ENCODE results near the gene SAG.

SAG gene

GRCh38 chr2:233307565-233307964, at the start of gene SAG:
Gene SAG, plus strand, starts transcription at chr2:233307816. Its CDS starts 1,374 bp downstream, at chr2:233309190.
- DNase-seq (ENCODE audit: low spot score), result no peak

GRCh38 chr2:233258211-233258610, 49.4 kb upstream of the SAG start:
- no peak for DNase-seq (ENCODE audit: low spot score)

- no peak for DNase-seq (ENCODE audit: low spot score)
Measured at GRCh38 chr2:233259730-233260129, 47.9 kb upstream of the SAG start.

- DNase-seq (ENCODE audit: low spot score), result no peak
Measured at GRCh38 chr2:233260661-233261060, 47.0 kb upstream of the SAG start.

- DNase-seq (ENCODE audit: low spot score), result no peak
Measured at GRCh38 chr2:233261819-233262555, 45.6 kb upstream of the SAG start.

GRCh38 chr2:233262562-233262961, 45.1 kb upstream of the SAG start:
- DNase-seq (ENCODE audit: low spot score), result no peak

DNA sequence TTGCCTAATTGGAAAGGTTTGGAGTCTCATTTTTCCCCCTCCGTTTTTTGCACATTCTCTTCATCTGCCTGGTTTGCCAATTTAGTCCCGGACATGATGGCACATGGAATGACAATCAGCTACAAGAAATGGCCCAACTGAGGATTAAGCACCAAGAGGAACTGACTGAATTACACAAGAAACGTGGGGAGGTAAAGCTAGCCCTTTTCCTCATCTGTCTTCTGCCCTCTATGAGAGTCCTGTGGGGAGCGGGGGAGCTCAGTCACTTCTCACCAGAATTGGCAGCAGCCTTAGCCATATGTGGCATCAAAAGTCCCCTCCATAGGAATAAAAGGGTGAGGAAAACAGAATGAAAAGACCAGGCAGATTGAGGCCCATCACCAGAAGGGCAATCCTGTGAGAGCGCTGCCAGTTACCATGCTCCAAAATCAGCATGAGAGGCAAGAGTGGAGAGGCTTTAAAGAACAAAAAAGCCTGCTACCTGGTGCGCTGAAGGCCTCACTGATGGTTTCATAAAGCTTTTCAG, 44.5 kb upstream of the SAG start:
- no peak for DNase-seq (ENCODE audit: low spot score)

- no peak for DNase-seq (ENCODE audit: low spot score)
Measured at GRCh38 chr2:233264667-233265066, 42.9 kb upstream of the SAG start.

DNA sequence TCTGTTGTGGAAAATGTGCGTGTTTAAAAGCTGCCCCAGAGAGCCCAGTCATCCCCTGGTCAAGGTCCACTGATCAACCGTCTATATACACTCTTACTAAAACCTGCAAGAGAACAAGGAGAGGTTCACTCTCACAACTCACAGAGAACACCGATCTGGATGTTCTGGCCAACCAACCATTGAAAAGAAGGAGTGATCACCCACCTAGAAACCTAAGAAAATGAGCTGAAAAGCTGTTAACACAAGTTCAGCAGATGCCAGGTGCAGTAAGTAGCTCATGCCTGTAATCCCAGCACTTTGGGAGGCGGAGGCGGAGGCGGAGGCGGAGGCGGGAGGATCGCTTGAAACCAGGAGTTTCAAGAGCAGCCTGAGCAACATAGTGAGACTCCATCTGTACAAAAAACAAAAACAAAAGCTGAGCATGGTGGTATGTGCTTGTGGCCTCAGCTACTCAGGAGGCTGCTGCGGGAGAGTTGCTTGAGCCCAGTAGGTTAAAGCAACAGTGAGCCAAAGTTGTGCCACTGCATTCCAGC, 41.7 kb upstream of the SAG start:
- DNase-seq (ENCODE audit: low spot score), result no peak

GRCh38 chr2:233266481-233266880, 41.1 kb upstream of the SAG start:
- no peak for DNase-seq (ENCODE audit: low spot score)

DNA sequence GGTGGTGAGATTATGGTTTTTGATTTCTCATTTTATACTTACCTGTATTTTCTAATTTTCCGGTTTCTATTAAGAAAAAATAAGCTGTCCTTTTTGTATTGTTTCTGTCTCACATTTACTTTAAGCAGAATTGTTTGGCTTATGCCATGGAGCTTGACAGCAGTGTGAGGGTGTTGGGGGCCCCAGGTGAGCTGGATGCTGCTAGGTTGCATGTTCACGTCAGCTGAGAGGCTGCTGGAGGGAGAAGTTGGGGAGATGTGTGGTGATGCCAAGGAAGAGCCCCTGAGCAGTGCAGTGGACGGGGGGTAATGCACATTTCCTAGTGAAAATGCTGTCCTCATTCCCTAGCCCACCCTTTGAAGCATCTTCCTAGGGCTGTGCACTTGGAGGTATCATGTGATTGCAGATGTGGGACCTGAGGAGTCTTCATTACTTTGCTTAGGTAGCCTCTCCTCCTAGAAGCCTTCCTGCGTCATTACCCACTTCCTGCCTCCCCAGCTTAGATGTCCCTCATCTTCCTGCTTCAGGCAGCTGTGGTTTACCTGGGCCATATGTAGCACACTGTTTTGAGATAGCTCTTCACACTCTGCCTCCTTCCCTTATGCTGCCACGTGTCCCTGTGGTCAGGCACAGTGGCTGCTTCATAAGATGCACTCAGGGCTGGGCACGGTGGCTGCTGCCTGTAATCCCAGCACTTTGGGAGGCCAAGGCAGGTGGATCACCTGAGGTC, 39.9 kb upstream of the SAG start:
- DNase-seq (ENCODE audit: low spot score), result no peak

DNA sequence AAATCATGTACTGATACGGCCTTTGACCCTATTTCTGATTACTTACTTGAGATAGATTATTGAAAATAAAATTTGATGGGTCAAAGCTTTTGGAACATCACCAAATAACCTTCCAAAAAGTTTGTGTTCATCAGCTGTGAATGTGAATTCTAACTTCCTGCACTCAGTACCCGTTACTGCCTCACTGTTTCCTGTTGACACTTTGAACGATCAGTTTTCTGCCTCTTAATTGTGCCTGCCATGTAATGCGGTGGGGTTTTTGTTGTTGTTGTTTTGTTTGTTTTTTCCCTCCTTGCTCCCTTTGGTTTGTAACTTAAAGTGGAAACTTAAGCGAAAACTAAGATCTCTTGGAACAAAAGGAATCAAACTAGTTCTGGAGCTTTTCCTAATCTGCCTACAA, 37.2 kb upstream of the SAG start:
- DNase-seq (ENCODE audit: low spot score), result no peak

- DNase-seq (ENCODE audit: low spot score), result no peak
Measured at GRCh38 chr2:233270951-233271350, 36.7 kb upstream of the SAG start.

DNA sequence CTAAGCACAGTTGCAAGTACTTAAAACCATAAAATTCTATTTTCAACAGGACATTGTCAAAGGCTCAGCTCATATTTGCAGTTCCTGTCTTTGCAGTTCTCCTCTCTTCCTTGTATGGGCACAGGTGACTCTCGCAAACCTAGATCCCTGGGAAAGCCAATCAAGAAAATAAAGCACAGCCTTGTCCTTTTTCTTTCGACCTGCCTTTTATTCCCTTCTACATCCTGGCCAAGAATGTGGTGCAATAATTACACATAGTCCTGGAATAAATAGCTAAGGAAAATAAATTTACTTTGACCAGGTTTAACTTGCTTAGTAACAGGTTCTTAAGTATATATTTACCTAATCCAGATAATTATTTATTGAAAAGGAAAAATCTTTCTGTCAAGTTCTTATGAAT, 35.9 kb upstream of the SAG start:
- DNase-seq (ENCODE audit: low spot score), result no peak

- DNase-seq (ENCODE audit: low spot score), result no peak
Measured at GRCh38 chr2:233273120-233273519, 34.5 kb upstream of the SAG start.

GRCh38 chr2:233275223-233275622, 32.4 kb upstream of the SAG start:
- no peak for DNase-seq (ENCODE audit: low spot score)

GRCh38 chr2:233278921-233279320, 28.7 kb upstream of the SAG start:
- DNase-seq (ENCODE audit: low spot score), result no peak

GRCh38 chr2:233280114-233280693, 27.4 kb upstream of the SAG start:
- DNase-seq (ENCODE audit: low spot score), result no peak

- DNase-seq (ENCODE audit: low spot score), result no peak
Measured at GRCh38 chr2:233281553-233281952, 26.1 kb upstream of the SAG start.

GRCh38 chr2:233281992-233282603, 25.5 kb upstream of the SAG start:
- no peak for DNase-seq (ENCODE audit: low spot score)

DNA sequence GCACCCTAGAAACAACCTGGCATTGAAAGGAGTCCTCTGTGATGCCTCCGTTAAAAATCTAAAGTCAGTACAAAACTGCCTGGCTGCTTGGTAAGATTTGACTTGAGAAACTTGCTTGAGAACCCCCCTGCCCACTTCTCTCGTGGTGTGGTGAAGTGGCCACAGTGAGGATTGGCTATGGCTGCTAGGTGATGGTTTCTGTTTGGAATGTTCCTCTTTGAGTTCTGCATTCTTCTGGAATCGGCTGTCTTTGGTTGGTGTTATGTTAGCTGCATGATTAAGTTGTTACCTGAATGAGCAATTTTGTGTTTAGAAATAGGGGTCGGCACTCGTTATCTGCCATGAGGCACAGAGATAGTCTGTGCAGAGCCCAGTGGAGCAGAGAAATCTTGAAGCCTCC, 21.7 kb upstream of the SAG start:
- DNase-seq (ENCODE audit: low spot score), result no peak

- no peak for DNase-seq (ENCODE audit: low spot score)
Measured at GRCh38 chr2:233287871-233288270, 19.7 kb upstream of the SAG start.

All from hematopoietic multipotent progenitor cell treated with erythropoietin and hydrocortisone succinate and interleukin-3 and kit ligand, for 17 days (in vitro differentiated cells).